Pancreas (tissue), 10 donors: Measurements from ENCODE around the gene UQCRH. TPM values are rescaled to one million over a fixed set of nuclear protein-coding genes. Genes with fewer than 3 reads are reported as not detected.

Experiments used
- ATAC-seq, 4 donors: fragments of 200-7000 bp; cut with Tn5 transposase; one replicate each; pipeline versions ENCODE4 v1.8.0 to v1.9.1; 2020; ENCODE audit warnings: mild to moderate bottlenecking in 4 of 4, moderate library complexity in 4 of 4
- DNase-seq, 6 donors: peaks; one replicate each; pipeline ENCODE4 v3.0.0-alpha.2; 2020
- FAIRE-seq: peaks from 2 replicates; lab custom pipeline; 2012; peaks lifted over from hg19 to GRCh38; lab: Jason Lieb, UNC
- H3K27ac ChIP-seq, 4 donors: fragments of 200-600 bp; sonication (generic); 1 replicate in 3 of 4; 2 replicates in 1 of 4; pipeline versions ENCODE4 v1.5.0 to v1.8.0; 2020
- H3K27me3 ChIP-seq, 4 donors: fragments of 200-600 bp; one replicate each; pipeline ENCODE4 v1.8.0; 2021
- H3K36me3 ChIP-seq, 3 donors: fragments of 200-600 bp; sonication (generic) in 1 of 3; one replicate each; pipeline versions ENCODE4 v1.5.0 to v1.8.0; 2020 to 2021
- H3K4me1 ChIP-seq, 3 donors: fragments of 200-600 bp; one replicate each; pipeline ENCODE4 v1.8.0; 2021
- H3K4me3 ChIP-seq, 4 donors: fragments of 200-600 bp; sonication (generic) in 2 of 4; one replicate each; pipeline versions ENCODE4 v1.5.0 to v1.8.0; 2020 to 2021
- H3K9me3 ChIP-seq, 4 donors: fragments of 200-600 bp; one replicate each; pipeline ENCODE4 v1.8.0; 2021
- CTCF ChIP-seq, 4 donors: fragments of 200-600 bp; sonication (generic) in 3 of 4; IDR thresholded peaks; one replicate each; pipeline versions ENCODE4 v1.5.0 to v1.8.0; 2021; ENCODE audit warnings: antibody characterized with exemption in 4 of 4
- WGBS, 2 donors: extraction: QIAGEN DNeasy Blood & Tissue Kit; methylation state at CpG; one replicate each; pipeline ENCODE4 v1.1.7; 2013; 5-methylcytosine and 5-hydroxymethylcytosine counted together
- intact Hi-C, 3 donors: fragments of 100-400 bp; cut with DNase I; formaldehyde crosslinking; loops; one replicate each; pipeline versions ENCODE4 v1.11.1 to v1.14.2; 2022
- polyA plus RNA-seq, 2 donors: library from polyadenylated mRNA; stranded (reverse); fragments of 200-250 nt; gene quantifications; one replicate each; pipeline ENCODE4 v1.2.3, GENCODE V29; 2013
- total RNA-seq, 6 donors: library from RNA; stranded (reverse); fragmentation: NEBNext Ultra II Directional in 4 of 6; extraction: Animal tissue kit (Norgen Biotek cat#: 25700) in 4 of 6; gene quantifications; one replicate each; pipeline versions ENCODE4 v1.2.1 to v1.2.4, GENCODE V29; 2021 to 2023
- donor health status: healthy with polysubstance abuse.
- donor health status: DM: no; HTN: no; CAD: no; lungs with moderate emphysema.
- donor health status: DM: no; HTN: no; CAD: no.
- donor health status: control.
- donor health status: control.
- donor health status: Bipolar disorder and iron deficiency.
- donor health status: DM: yes; HTN: yes; CAD: no.
- donor health status: DM: no; HTN: no; CAD: no.
- donor health status: DM: no; HTN: no; CAD: no.
- donor health status: DM: yes; HTN: yes; CAD: no.

UQCRH gene
- total RNA-seq, result 10 to 100 TPM; 51.8 to 83.1 (median 69.2) TPM
- 100 to 1,000 TPM; 141 to 183 TPM for polyA plus RNA-seq

GRCh38 chr1:46303038-46303871, at the start of gene UQCRH, which contains the start of gene LRRC41:
UQCRH (plus strand) TSS chr1:46303698; CDS start chr1:46303767, 69 bp downstream.
LRRC41 (minus strand) TSS chr1:46303616; CDS start chr1:46303322, 294 bp downstream.
- peak; percentile 26 for FAIRE-seq

GRCh38 chr1:46254668-46255067, 48.8 kb upstream of the UQCRH start:
- TF ChIP-seq CTCF (IDR thresholded peaks at IDR 0.05), result no peak
- no peaks in the 10 kb centered on the region for H3K4me1 ChIP-seq
- DNase-seq, result no peak
- no peaks in the 10 kb centered on the region for H3K27me3 ChIP-seq
- FAIRE-seq, result no peak
- intact Hi-C loops, result no loop called here
- H3K9me3 ChIP-seq, result no peaks in the 10 kb centered on the region
- ATAC-seq, result no peak
- 93 to 95% methylated on average over 5 of the region's 5 CpGs for WGBS, 2 donors
- no peak overlapping the region for H3K27ac ChIP-seq
- no peak overlapping the region for H3K4me3 ChIP-seq
- no peaks in the 10 kb centered on the region for H3K36me3 ChIP-seq

More at GRCh38 chr1:46303038-46303871, at the start of gene UQCRH, which contains the start of gene LRRC41:
- WGBS, 2 donors, result 0 to 1% methylated on average over 57 to 61 of the region's 61 CpGs
- intact Hi-C loops, result no loop called here
- Histone ChIP-seq H3K4me1 (peaks cover 4 to 35% (median 25%) of the 10 kb centered on the region in 3 donors), H3K4me3 (peak within 1 kb of the TSS; percentile 78 to 97 (median 83)), H3K36me3 (no peaks in the 10 kb centered on the region), H3K27me3 (no peaks in the 10 kb centered on the region), H3K9me3 (no peaks in the 10 kb centered on the region), H3K27ac (peak within 1 kb of the TSS; percentile 83 to 97 (median 96))
- TF ChIP-seq CTCF (IDR thresholded peaks at IDR 0.05), result no peak
- DNase-seq (peak; percentile 93 to 97 (median 96)), ATAC-seq (peak; percentile 90 to 95 (median 92))

- H3K27ac ChIP-seq, result no peak overlapping the region
- H3K36me3 ChIP-seq, result no peaks in the 10 kb centered on the region
- no peaks in the 10 kb centered on the region for H3K4me1 ChIP-seq
- no peak for TF ChIP-seq CTCF (IDR thresholded peaks at IDR 0.05)
- 94 to 97% methylated on average over 2 of the region's 2 CpGs for WGBS, 2 donors
- no peak for DNase-seq
- intact Hi-C loops, result no loop called here
- ATAC-seq, result no peak
- H3K4me3 ChIP-seq, result no peak overlapping the region
- no peaks in the 10 kb centered on the region for H3K27me3 ChIP-seq
- FAIRE-seq, result no peak
- H3K9me3 ChIP-seq, result no peaks in the 10 kb centered on the region
Measured at GRCh38 chr1:46256523-46256922, 47.0 kb upstream of the UQCRH start.

- no peaks in the 10 kb centered on the region for H3K4me1 ChIP-seq
- 90 to 96% methylated on average over 1 of the region's 1 CpG for WGBS, 2 donors
Measured at GRCh38 chr1:46262508-46262907, 41.0 kb upstream of the UQCRH start.

More at GRCh38 chr1:46262508-46262907, 41.0 kb upstream of the UQCRH start:
- Histone ChIP-seq H3K36me3 (no peaks in the 10 kb centered on the region), H3K4me3 (no peak overlapping the region), H3K27me3 (no peaks in the 10 kb centered on the region), H3K27ac (no peak overlapping the region), H3K9me3 (no peaks in the 10 kb centered on the region)
- FAIRE-seq, result no peak
- intact Hi-C loops, result no loop called here
- TF ChIP-seq CTCF (IDR thresholded peaks at IDR 0.05), result no peak
- no peak for ATAC-seq
- no peak for DNase-seq
